Esophagus (tissue), 2 donors: Measurements from ENCODE around the gene BBIP1. TPM values are rescaled to one million over a fixed set of nuclear protein-coding genes. Genes with fewer than 3 reads are reported as not detected.

Source experiments
- H3K27ac ChIP-seq, 2 donors: one replicate each; pipeline ENCODE4 v1.5.1; 2013; ENCODE audit warnings: low read depth in 2 of 2, mild to moderate bottlenecking in 2 of 2, inconsistent platforms in 1 of 2, low read length in 1 of 2, moderate library complexity in 1 of 2
- H3K27me3 ChIP-seq, 2 donors: one replicate each; pipeline ENCODE4 v1.6.1; 2013; ENCODE audit warnings: low read length in 2 of 2, control low read depth in 1 of 2, mild to moderate bottlenecking in 1 of 2; ENCODE audit not compliant: insufficient read depth in 2 of 2, control insufficient read depth in 1 of 2
- H3K36me3 ChIP-seq, 2 donors: one replicate each; pipeline ENCODE4 v1.6.1; 2013; ENCODE audit warnings: low read length in 1 of 2; ENCODE audit not compliant: control insufficient read depth in 2 of 2, insufficient read depth in 2 of 2
- H3K4me1 ChIP-seq, 2 donors: one replicate each; pipeline ENCODE4 v1.6.1; 2013; ENCODE audit warnings: low read length in 1 of 2; ENCODE audit not compliant: control insufficient read depth in 2 of 2, insufficient read depth in 2 of 2
- H3K4me3 ChIP-seq, 2 donors: one replicate each; pipeline ENCODE4 v1.5.1; 2013; ENCODE audit warnings: low read length in 2 of 2, mild to moderate bottlenecking in 2 of 2, low read depth in 1 of 2, moderate library complexity in 1 of 2
- H3K9me3 ChIP-seq, 2 donors: one replicate each; pipeline ENCODE4 v1.6.1; 2013; ENCODE audit warnings: mild to moderate bottlenecking in 2 of 2, low read depth in 1 of 2, low read length in 1 of 2, moderate library complexity in 1 of 2; ENCODE audit not compliant: control insufficient read depth in 2 of 2, insufficient read depth in 1 of 2
- WGBS, 2 donors: extraction: QIAGEN DNeasy Blood & Tissue Kit; methylation state at CpG; one replicate each; pipeline ENCODE4 v1.1.7; 2013; 5-methylcytosine and 5-hydroxymethylcytosine counted together
- polyA plus RNA-seq, 2 donors: library from polyadenylated mRNA; stranded (reverse); fragments of 200-250 nt; gene quantifications; one replicate each; pipeline ENCODE4 v1.2.3, GENCODE V29; 2013
- donor health status: healthy with polysubstance abuse.
- donor health status: Bipolar disorder and iron deficiency.

Gene BBIP1
- polyA plus RNA-seq, 2 donors: 10.9 to 14.7 TPM

DNA sequence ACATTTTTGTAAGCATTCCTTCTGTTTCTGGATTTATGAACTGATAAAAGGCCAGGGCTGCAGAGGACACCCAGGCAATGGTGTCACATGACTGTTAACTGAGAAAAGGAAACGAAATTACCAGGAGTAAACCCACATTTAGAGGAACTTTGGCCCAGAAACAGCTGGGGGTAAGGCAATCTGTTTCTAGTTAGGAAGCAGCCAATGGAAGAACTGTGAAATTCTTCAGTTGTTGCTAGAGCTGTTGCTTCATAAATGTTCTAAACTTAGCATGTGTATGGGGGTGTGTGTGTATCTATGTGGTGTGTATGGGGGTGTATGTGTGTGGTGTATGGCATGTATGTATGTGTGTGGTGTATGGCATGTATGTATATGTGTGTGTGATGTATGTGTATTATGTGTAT, 59.0 kb downstream of the BBIP1 start:
- 18 to 32% methylated on average over 1 of the region's 1 CpG for WGBS, 2 donors

DNA sequence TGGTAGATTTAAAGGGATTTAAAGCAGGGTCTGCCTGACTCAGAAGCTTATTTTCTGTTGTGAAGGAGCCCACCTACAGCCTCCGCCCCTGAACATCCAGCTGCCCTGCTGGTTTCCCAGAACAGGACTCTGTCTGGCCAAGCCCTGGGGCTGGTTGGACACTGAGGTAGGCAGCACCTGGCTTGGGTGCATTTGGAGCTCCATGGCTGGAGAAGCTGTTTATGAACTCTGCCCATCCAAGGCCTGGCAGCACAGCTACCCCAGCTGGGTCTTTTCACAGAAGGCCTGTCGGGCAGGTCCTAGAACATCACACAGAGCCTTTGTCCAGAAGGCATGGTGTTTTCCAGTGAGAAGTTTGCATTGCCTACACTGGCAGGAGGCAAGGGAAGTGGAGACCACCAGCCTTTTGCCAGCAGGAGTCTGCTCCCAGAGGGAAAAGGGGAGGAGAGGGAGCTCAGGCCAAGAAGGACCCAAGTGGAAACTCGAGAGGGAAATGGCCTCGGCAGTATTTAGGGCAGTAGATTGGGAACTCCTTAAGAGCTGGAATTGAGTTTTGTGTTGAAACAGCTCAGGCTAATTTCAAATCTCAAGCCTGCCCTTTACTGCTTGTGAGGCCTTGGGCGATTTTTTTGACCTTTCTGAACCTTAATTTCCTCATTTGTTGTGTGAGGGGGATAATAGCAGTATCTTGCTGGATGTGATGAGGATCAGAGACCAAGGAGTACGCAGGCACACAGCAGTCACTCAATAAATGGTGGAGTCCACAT, 59.6 kb downstream of the BBIP1 start:
- H3K4me3 ChIP-seq: no peak overlapping the region
- H3K4me1 ChIP-seq: peaks cover 9 to 30% of the 10 kb centered on the region in 2 donors
- H3K36me3 ChIP-seq: no peaks in the 10 kb centered on the region
- no peaks in the 10 kb centered on the region for H3K9me3 ChIP-seq
- peak overlapping the region; percentile 85 to 94 for H3K27ac ChIP-seq
- no peaks in the 10 kb centered on the region for H3K27me3 ChIP-seq
- WGBS, 2 donors: 71 to 81% methylated on average over 6 of the region's 6 CpGs

More for the DNA sequence above, 59.0 kb downstream of the BBIP1 start:
- H3K9me3 ChIP-seq: no peaks in the 10 kb centered on the region
- peaks cover 9 to 32% of the 10 kb centered on the region in 2 donors for H3K4me1 ChIP-seq
- H3K36me3 ChIP-seq: no peaks in the 10 kb centered on the region
- no peaks in the 10 kb centered on the region for H3K27me3 ChIP-seq
- peak overlapping the region; percentile 85 to 94 for H3K27ac ChIP-seq
- no peak overlapping the region for H3K4me3 ChIP-seq

DNA sequence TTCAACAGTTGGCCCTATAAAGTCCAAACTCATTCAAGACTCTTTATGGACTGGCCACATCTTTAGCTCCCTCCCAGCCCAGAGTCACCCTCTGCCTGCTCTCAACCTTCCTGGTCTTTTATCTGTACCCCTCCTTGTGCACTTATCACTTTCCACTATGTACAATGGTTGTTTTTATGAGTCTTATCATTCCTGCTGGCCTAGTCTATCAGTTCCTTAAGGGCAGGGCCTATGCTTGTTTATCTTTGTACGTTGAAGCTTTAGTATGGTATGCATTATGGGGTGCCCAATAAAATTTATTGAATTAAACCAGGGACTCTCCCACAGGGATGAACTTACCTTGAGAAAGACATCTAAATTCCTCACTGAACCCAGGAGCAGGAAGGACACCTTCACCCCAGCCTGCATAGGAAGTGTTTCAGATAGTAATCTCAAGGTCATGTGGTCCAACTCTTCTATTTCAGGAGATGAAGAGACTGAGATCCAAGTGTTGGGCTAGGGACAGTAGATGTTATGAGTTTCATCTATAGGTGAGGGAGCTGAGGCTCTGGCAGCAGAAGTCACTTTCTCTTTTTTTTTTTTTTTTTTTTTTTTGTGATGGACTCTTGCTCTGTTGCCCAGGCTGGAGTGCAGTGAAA, 60.6 kb downstream of the BBIP1 start:
- Histone ChIP-seq H3K4me3 (no peak overlapping the region), H3K36me3 (no peaks in the 10 kb centered on the region), H3K27ac (peak overlapping the region; percentile 72), H3K4me1 (peaks cover 9 to 25% of the 10 kb centered on the region in 2 donors), H3K9me3 (no peaks in the 10 kb centered on the region), H3K27me3 (no peaks in the 10 kb centered on the region)
- 32 to 43% methylated on average over 1 of the region's 1 CpG for WGBS, 2 donors

DNA sequence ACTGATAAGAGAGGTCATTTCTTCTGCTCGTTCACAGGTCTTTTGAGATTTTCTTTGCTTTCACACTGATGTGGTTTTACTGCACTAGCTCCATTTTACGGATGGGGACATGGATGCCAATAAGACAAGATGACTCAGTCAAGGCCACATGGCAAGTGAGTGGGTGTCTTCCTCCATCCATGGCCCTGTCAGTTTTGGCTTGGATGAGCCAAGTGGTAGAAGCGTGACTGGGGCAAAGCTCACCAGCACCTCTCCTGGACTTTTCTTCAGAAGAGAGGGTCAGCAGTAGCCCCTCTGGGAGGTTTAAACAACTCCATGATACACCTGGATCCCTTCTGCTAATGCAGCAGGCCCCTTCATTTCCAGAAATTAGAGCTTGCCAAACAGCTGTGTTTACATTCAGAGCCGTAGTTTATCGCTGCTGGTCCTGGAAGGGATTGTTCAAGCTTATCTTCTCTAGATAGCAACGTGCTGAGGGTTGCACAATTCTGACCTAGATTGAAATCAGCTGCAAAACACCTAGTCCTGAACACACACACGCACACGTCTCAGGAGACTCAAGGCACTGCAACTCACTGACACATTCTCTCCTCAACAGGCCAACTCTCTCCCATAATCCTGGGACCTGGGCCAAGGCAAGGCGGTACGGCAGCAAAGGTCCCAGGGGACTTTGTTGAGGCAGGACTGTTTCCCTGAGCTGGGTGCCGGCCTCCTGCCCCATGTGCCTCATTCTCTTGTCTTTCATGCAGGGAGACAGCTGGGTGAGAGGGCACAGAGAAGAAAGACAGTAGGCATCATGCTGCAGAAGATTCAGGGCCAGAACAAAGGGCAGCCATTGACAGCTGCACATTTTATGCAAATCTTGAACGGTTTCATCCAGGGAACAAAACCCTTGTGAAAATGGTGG, 61.5 kb downstream of the BBIP1 start:
- no peaks in the 10 kb centered on the region for H3K27me3 ChIP-seq
- H3K4me3 ChIP-seq: no peak overlapping the region
- no peaks in the 10 kb centered on the region for H3K9me3 ChIP-seq
- H3K4me1 ChIP-seq: peaks cover 9 to 25% of the 10 kb centered on the region in 2 donors
- H3K36me3 ChIP-seq: no peaks in the 10 kb centered on the region
- peak overlapping the region; percentile 72 for H3K27ac ChIP-seq
- WGBS, 2 donors: 35 to 43% methylated on average over 12 of the region's 12 CpGs

DNA sequence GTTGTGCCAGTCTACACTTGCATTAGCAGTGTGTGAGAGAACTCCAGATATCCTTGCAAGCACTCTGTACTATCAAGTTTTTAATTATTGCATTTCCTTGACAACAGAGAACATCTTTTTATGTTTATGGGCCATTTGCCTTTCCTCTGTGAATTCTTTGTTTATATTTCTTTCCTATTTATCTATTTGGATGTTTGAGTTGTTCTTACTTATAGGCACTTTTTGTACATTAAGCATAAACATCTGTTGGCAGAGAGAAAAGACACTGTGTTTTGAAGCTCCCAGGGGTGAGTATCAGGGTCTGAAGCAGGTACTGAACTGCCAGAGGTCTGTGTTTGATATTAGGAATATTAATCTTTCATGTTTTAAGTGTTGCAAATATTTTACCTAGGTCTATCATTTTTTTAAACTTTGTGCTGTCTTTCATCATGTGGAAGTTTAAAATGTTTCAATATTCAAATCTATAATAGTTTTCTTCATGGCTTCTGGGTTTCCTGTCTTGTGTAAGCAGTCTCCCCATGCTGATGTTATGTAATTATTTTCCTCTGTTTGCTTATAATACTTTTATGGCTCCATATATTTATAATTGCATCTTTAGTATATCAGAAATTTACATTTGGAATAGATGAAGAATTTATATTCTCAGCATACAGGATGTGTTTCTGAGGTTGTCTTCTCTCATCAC, 64.9 kb downstream of the BBIP1 start:
- H3K9me3 ChIP-seq: no peaks in the 10 kb centered on the region
- no peak overlapping the region for H3K27ac ChIP-seq
- H3K27me3 ChIP-seq: no peaks in the 10 kb centered on the region
- peaks cover 3 to 15% of the 10 kb centered on the region in 2 donors for H3K4me1 ChIP-seq
- no peaks in the 10 kb centered on the region for H3K36me3 ChIP-seq
- H3K4me3 ChIP-seq: no peak overlapping the region

DNA sequence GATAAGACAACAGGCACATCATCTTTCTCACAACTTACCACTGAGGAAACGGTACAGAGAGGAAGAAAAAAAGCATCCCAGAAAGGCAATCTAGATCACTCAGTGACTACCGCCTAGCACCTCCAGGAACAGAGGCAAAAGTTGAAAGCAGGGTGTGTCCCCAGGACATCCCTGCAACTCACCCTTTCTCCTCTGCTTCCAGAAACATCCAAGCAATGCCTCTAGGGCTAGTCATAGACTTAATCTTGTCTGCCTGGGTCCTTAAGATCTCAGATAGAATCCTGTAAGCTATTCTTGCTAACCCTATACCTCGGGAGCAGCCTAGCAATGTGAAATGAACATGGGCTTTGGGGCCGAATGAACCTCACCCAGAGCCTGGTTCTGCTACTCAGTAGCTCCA, 66.0 kb downstream of the BBIP1 start:
- no peaks in the 10 kb centered on the region for H3K27me3 ChIP-seq
- peaks cover 3 to 11% of the 10 kb centered on the region in 2 donors for H3K4me1 ChIP-seq
- H3K27ac ChIP-seq: peak overlapping the region; percentile 17 to 86
- H3K9me3 ChIP-seq: no peaks in the 10 kb centered on the region
- WGBS, 2 donors: 58 to 63% methylated on average over 4 of the region's 4 CpGs
- H3K36me3 ChIP-seq: no peaks in the 10 kb centered on the region
- H3K4me3 ChIP-seq: no peak overlapping the region

DNA sequence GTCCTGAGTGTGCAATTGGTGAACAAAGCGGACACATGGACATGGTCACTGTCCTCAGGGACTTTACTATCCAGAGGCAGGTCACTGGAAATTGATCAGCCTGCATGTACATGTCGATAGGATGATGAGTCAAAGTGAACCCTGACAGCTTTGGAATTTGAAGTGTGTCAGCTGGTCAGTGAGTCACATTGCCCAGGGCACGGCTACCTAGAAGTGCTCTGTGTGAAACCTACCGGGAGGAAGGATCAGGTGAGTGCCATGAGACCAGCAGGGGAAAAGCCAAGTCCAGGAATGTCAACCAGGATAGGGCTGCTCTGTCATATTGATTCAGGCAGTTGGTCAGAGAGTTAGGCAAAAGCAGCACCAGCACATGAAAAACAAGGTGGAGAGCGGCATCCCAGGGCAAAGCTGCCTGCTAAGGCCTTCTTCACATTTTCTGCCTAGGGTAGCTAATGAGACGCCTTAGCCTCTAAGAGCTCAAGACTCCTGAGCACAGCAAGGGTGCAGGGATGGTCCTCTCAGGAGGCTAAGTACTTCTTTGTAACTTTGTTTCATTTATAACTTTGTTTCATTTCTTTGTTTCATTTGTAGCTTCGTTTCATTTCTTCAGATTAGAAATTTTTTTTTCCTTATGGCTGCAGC, 66.6 kb downstream of the BBIP1 start:
- Histone ChIP-seq H3K4me3 (no peak overlapping the region), H3K27me3 (no peaks in the 10 kb centered on the region), H3K4me1 (peaks cover 3 to 6% of the 10 kb centered on the region in 2 donors), H3K9me3 (no peaks in the 10 kb centered on the region), H3K27ac (peak overlapping the region; percentile 79 to 86), H3K36me3 (no peaks in the 10 kb centered on the region)
- 57% methylated on average over 7 of the region's 7 CpGs for WGBS, 2 donors

DNA sequence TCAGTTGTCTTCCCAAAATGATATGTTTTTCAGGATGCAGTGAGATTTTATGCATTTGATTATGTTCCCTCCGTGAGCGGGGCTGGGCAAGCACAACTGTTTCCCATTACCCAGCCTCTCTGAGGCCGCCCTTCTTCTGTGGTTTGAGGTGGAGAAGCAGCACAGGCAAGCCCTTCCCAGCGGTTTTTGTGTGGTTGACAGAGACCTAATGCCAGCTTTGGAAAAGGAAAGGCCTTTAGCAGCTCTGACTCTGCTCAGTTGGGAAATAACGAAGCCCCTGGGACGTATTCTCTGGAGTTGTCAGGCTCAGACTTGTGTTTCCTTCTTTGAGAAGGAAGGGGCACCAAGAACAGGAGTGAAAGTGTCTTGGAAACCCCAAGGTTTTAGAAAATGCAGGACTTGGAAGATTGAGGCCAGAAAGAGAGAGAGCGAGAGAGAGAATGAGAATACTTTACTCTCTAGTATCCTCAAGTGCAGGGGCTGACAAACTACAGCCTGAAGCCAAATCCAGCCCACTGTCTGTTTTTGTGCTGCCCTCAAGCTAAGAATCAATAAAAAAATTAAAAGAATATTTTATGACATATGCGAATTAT, 67.9 kb downstream of the BBIP1 start:
- Histone ChIP-seq H3K36me3 (no peaks in the 10 kb centered on the region), H3K9me3 (no peaks in the 10 kb centered on the region), H3K27ac (peak overlapping the region in 1 of 2 donors; percentile 2), H3K27me3 (no peaks in the 10 kb centered on the region), H3K4me3 (no peak overlapping the region), H3K4me1 (peaks cover 6 to 15% of the 10 kb centered on the region in 2 donors)
- 56 to 60% methylated on average over 8 of the region's 8 CpGs for whole genome bisulfite sequencing, 2 donors
